ENCODE measurements around the gene PSME4. TPM values are rescaled to one million over a fixed set of nuclear protein-coding genes. Genes with fewer than 3 reads are reported as not detected.
"Not testable (repeated sequence)": the region's sequence is repeated elsewhere in the genome, so short reads cannot be mapped to it uniquely, and the experiment has no call there.

The PSME4 gene
- polyA plus RNA-seq, 3 donors: 2.1 to 17.7 (median 3.1) TPM

DNA sequence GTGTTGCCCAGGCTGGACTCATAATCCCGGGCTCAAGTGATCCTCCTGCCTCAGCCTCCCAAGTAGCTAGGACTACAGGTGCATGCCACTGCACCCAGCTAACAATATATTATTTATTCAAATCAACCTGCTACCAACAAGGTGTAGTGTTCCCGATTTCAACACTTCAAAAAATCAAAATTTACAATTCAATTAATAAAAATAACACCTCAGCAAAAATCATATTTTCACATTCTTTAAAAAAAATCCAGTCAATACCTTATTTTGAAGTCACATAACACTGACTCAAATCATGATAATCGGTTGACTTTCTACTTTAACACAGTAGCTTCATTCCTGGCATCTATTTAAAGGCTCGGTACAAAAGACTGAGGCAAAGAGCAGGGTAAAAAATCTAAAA lies 118.3 kb downstream of the PSME4 start:
- no peak overlapping the region for H3K4me3 Mint-ChIP-seq
- Histone ChIP-seq H3K4me3 (replicated peaks in 1 of 3; ENCODE audit: low read depth in 2 of 3, low read length in 3 of 3) (no peak overlapping the region), H3K4me2 (replicated peaks; ENCODE audit: extremely low read depth, low read length, poor library complexity, severe bottlenecking) (no peak overlapping the region), H3K27ac (ENCODE audit: low read depth in 1 of 2, low read length in 2 of 2) (no peak overlapping the region), H3K27me3 (ENCODE audit: control insufficient read depth in 2 of 2, insufficient read depth in 2 of 2, low read length in 2 of 2) (no peaks in the 10 kb centered on the region), H2AFZ (ENCODE audit: insufficient read depth, low read depth, low read length, poor library complexity, severe bottlenecking) (no peak overlapping the region), H3K36me3 (replicated peaks in 1 of 2; ENCODE audit: control insufficient read depth in 1 of 2, insufficient read depth in 2 of 2, low read length in 2 of 2) (peaks cover 6 to 22% of the 10 kb centered on the region in 2 donors), H3K4me1 (ENCODE audit: control insufficient read depth in 1 of 2, insufficient read depth in 2 of 2, low read length in 2 of 2) (no peaks in the 10 kb centered on the region), H3K79me2 (ENCODE audit: insufficient read depth, low read length) (no peaks in the 10 kb centered on the region), H3K9me3 (replicated peaks in 1 of 2; ENCODE audit: control insufficient read depth in 1 of 2, insufficient read depth in 1 of 2, low read length in 2 of 2) (no peaks in the 10 kb centered on the region), H4K20me1 (ENCODE audit: insufficient read depth, low read length) (no peaks in the 10 kb centered on the region), H3K9ac (ENCODE audit: insufficient read depth, low read length, poor library complexity, severe bottlenecking) (no peak overlapping the region)
- peaks cover 18 to 27% of the 10 kb centered on the region in 2 donors for H3K36me3 Mint-ChIP-seq
- H3K9me3 Mint-ChIP-seq: no peaks in the 10 kb centered on the region
- no peak for DNase-seq
- TF ChIP-seq, protein P1, sequence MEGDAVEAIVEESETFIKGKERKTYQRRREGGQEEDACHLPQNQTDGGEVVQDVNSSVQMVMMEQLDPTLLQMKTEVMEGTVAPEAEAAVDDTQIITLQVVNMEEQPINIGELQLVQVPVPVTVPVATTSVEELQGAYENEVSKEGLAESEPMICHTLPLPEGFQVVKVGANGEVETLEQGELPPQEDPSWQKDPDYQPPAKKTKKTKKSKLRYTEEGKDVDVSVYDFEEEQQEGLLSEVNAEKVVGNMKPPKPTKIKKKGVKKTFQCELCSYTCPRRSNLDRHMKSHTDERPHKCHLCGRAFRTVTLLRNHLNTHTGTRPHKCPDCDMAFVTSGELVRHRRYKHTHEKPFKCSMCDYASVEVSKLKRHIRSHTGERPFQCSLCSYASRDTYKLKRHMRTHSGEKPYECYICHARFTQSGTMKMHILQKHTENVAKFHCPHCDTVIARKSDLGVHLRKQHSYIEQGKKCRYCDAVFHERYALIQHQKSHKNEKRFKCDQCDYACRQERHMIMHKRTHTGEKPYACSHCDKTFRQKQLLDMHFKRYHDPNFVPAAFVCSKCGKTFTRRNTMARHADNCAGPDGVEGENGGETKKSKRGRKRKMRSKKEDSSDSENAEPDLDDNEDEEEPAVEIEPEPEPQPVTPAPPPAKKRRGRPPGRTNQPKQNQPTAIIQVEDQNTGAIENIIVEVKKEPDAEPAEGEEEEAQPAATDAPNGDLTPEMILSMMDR (IDR thresholded peaks at IDR 0.05): no peak
- whole genome bisulfite sequencing (ENCODE audit: insufficient coverage): 87% methylated on average over 3 of the region's 4 CpGs
- H3K4me1 Mint-ChIP-seq: peaks cover 6% of the 10 kb centered on the region
- peaks cover 0 to 3% (median 1%) of the 10 kb centered on the region in 3 donors for H3K27me3 Mint-ChIP-seq (ENCODE audit: low read depth in 3 of 3)
- no peak overlapping the region for H3K27ac Mint-ChIP-seq
- intact Hi-C loops (cut with micrococcal nuclease): no loop called here

DNA sequence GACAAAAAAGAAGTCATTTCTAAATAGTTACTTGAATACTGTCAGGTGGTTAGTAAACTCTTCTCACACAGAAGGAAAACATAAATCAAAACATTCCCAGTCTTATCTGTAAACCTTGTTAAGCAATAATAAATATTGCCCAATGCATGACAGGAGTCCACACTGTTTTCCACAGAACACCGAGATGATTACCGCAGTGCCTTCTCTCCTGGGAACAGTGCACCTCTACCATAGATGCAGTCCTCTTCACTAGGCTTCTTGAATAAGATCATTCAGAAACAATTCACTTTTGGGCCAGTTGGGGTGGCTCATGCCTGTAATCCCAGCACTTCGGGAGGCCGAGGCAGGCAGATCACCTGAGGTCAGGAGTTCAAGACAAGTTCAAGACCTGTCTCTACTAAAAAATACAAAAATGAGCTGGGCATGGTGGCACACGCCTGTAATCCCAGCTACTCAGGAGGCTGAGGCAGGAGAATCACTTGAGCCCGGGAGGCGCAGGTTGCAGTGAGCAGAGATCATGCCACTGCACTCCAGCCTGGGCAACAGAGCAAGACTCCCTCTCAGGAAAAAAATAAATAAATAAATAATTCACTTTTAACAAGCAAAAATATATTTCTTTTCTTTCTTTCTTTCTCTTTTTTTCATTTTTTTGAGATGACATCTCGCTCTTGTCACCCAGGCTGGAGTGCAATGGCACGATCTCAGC lies 119.6 kb downstream of the PSME4 start:
- H4K20me1 ChIP-seq (ENCODE audit: insufficient read depth, low read length); intact Hi-C loops (cut with micrococcal nuclease); H3K27ac ChIP-seq (ENCODE audit: low read depth in 1 of 2, low read length in 2 of 2); H3K79me2 ChIP-seq (ENCODE audit: insufficient read depth, low read length); H3K4me3 ChIP-seq (replicated peaks in 1 of 3; ENCODE audit: low read depth in 2 of 3, low read length in 3 of 3); DNase-seq; H3K4me2 ChIP-seq (replicated peaks; ENCODE audit: extremely low read depth, low read length, poor library complexity, severe bottlenecking); H2AFZ ChIP-seq (ENCODE audit: insufficient read depth, low read depth, low read length, poor library complexity, severe bottlenecking); H3K27me3 ChIP-seq (ENCODE audit: control insufficient read depth in 2 of 2, insufficient read depth in 2 of 2, low read length in 2 of 2); H3K4me1 Mint-ChIP-seq; H3K9me3 Mint-ChIP-seq; H3K9ac ChIP-seq (ENCODE audit: insufficient read depth, low read length, poor library complexity, severe bottlenecking); H3K9me3 ChIP-seq (replicated peaks in 1 of 2; ENCODE audit: control insufficient read depth in 1 of 2, insufficient read depth in 1 of 2, low read length in 2 of 2); H3K27me3 Mint-ChIP-seq (ENCODE audit: low read depth in 3 of 3); H3K4me1 ChIP-seq (ENCODE audit: control insufficient read depth in 1 of 2, insufficient read depth in 2 of 2, low read length in 2 of 2); H3K4me3 Mint-ChIP-seq; H3K27ac Mint-ChIP-seq: not testable (repeated sequence)
- H3K36me3 Mint-ChIP-seq: peaks cover 14 to 27% of the 10 kb centered on the region in 2 donors
- peaks cover 6 to 22% of the 10 kb centered on the region in 2 donors for H3K36me3 ChIP-seq (replicated peaks in 1 of 2; ENCODE audit: control insufficient read depth in 1 of 2, insufficient read depth in 2 of 2, low read length in 2 of 2)
- WGBS (ENCODE audit: insufficient coverage): 99% methylated on average over 9 of the region's 9 CpGs
